HG02678 (cell line): Measurements from ENCODE around the gene MACF1.
"Not testable (repeated sequence)": the region's sequence is repeated elsewhere in the genome, so short reads cannot be mapped to it uniquely, and the experiment has no call there.

ENCODE experiments used
- ATAC-seq: cut with Tn5 transposase; IDR thresholded peaks from one replicate; pipeline ENCODE4 v1.9.1; 2021; ENCODE audit warnings: mild to moderate bottlenecking, moderate library complexity; ENCODE audit not compliant: unreplicated experiment

MACF1 gene

DNA sequence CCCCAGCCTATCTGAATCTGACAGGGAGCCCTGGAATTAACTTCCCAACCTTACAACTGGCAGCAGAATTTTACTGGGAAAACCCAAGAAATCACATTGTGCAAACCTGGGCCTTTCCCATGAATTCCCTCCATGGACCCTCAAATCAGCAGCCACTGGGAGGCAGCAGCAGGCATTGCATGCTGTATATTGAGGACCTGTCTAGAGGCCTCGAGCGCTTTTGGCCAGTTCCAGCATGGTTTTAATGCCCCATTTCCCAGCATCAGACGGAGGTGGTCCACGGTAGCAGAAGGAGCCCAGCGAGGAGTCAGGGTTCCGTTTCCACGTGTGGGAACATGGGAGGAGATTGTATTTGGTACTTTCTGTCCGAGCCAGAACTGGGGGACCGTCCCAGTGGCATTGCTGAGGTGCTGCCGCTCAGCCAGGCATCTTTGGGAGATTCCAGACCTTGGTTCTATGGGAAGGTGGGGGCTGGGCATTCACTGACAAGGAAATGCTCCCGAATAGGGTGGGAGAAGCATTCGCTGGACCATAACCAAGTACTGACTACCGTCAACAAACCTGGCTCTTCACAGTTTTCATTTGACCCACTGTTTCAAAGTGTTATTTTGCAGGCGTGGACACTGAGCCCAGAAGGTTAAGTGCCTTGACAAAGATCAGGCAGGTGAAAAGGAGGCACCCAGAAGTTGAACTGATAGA lies 302.9 kb downstream of the MACF1 start:
- ATAC-seq, result no peak

GRCh38 chr1:39508266-39508665 lies 303.8 kb downstream of the MACF1 start:
- no peak for ATAC-seq

DNA sequence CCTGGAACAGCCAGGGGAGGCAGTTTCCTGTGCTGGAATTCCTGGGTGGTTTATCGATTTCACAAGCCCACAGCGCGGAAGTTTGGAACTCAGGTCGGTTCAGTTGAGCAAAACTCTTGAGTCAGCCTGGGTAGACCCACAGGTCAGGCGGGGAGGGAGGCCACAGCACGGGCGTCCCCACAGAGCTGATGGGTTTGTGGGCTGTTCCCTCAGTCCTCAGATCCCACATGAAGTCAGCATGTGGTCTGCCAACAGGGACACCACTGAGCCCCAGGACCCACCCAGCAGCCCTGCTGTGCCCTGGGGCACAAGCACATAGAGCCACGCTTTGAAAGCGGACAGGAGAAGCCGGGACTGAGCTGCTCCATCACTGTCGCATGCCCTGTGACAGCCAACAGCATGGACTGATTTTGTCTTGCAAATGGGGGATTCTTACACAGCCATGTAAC lies 304.4 kb downstream of the MACF1 start:
- peak; percentile 23 for ATAC-seq

DNA sequence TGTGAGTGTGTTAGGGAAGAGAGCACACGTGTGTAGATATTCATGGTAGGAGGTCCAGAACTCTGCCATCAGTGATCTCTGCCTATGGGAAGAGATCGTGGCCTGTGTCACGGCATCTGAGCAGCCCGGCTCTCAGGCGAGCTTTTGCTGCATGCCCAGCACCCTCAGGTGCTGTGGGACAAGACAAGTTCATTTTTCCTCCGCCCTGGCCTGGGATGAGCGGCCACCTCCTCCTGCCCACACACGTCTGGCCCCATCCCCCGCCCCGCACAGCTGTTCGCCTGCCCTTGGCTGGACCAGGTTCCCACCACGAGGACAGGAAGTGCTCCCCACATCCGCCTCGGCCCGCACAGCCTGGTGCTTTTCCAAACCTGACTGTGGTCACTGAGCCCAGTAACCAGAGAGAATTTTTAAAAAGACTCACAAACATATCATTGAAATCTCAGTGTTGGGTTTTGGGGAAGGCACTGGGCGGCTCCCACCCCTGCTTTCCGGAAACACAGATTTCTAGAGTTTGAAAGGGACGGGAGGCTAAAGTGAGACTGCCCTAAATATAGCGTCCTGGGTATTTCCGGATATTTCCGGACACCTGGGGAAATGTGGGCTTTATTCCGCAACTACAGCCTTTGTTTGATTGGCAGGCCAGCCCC lies 305.0 kb downstream of the MACF1 start:
- ATAC-seq, result peak; percentile 66

DNA sequence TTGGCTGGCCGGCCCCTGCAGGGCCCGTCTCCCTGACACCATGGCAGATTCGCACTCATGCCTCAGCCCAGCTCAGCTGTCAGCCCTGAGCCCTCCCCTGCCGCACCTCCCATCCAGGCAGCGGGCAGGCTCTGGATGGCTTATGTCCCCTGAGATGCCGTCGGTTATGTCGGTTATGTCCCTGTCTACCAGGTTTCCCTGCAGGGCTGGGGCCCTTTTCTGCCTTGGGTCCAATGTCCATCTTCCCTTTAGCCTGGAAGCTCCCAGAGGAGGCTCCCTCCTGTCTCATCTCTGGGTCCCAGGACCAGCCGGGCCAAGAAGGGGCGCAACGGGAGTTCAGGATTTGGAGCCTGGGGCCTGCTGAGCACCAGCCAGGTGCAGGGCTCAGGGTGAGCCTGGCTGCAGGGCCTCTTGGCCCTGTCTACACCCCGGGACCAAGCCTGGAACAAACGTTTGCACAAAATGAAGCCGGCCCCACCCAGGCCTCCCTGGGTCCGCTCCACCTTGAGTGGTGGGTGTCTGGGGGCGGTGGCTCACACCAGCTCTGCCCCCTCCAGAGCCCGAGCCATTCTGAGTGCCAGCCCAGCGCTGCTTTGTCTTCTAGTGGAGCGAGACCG lies 306.2 kb downstream of the MACF1 start:
- ATAC-seq, result not testable (repeated sequence)

DNA sequence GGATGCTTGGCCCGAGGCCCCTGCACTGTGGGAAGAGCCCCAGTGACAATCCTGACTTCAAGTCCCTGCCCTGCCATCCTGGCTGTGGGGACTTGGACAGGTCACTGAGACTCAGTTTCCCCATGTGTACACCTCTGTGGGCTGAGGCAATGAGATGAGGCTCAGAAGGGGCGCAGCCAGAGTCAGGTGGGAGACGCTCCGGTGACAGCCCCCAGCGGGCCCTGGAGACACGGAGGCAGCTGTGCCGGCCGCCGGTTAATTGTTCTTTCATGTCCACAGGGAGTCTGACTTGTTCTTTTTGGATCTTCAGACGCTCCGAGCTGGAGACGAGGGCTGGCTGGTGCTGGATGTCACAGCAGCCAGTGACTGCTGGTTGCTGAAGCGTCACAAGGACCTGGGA lies 307.0 kb downstream of the MACF1 start:
- not testable (repeated sequence) for ATAC-seq

- not testable (repeated sequence) for ATAC-seq
Observed at GRCh38 chr1:39512234-39512847, 307.8 kb downstream of the MACF1 start.

DNA sequence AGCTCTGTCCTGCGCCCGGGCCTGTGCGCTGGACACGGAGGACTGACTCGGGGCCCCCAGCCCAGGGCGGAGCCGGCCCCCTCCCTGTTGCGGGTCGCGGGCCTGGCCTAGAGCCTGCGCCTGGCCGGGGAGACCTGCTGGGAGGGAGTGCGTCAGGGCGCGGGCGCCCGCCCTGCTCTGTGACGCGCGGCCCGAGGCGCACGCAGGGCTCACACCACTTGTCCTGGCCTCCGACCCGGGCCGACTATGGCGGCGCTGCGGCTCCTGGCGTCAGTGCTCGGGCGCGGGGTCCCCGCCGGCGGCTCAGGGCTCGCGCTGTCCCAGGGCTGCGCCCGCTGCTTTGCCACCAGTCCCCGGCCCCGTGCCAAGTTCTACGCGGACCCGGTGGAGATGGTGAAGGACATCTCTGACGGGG lies 310.2 kb downstream of the MACF1 start:
- ATAC-seq, result peak; percentile 17

DNA sequence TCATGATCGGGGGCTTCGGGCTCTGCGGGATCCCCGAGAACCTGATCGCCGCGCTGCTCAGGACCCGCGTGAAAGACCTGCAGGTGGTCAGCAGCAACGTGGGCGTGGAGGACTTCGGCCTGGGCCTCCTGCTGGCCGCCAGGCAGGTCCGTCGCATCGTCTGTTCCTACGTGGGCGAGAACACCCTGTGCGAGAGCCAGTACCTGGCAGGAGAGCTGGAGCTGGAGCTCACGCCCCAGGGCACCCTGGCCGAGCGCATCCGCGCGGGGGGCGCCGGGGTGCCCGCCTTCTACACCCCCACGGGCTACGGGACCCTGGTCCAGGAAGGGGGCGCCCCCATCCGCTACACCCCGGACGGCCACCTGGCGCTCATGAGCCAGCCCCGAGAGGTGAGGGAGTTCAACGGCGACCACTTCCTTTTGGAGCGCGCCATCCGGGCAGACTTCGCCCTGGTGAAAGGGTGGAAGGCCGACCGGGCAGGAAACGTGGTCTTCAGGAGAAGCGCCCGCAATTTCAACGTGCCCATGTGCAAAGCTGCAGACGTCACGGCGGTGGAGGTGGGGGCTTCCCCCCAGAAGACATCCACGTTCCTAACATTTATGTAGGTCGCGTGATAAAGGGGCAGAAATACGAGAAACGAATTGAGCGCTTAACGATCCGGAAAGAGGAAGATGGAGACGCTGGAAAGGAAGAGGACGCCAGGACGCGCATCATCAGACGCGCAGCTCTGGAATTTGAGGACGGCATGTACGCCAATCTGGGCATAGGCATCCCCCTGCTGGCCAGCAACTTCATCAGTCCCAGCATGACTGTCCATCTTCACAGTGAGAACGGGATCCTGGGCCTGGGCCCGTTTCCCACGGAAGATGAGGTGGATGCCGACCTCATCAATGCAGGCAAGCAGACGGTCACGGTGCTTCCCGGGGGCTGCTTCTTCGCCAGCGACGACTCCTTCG lies 310.9 kb downstream of the MACF1 start:
- peak; percentile 47 for ATAC-seq

- ATAC-seq, result not testable (repeated sequence)
Observed at GRCh38 chr1:39516841-39517240, 312.3 kb downstream of the MACF1 start.

DNA sequence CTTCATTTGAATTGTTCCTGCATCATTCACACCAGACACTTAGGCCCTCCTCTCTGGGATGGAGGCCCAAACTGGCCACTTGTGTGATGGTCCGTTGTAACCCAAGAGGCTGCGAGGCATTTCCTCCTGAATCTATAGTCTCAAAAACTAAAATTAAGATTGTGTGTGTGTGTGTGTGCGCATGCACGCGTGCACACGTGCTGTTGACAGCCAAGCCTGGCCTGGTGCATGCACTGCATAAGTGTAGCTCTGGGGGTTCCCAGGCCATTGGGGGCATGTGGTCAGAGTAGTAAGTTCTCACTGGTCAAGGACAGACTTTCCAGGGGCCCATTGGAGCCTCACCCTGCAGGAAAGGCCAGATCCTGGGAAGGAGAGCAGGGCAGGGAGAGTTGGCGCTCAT lies 313.4 kb downstream of the MACF1 start:
- ATAC-seq, result not testable (repeated sequence)

GRCh38 chr1:39519376-39519775 lies 314.9 kb downstream of the MACF1 start:
- ATAC-seq, result not testable (repeated sequence)

GRCh38 chr1:39522221-39522620 lies 317.7 kb downstream of the MACF1 start:
- ATAC-seq, result not testable (repeated sequence)

GRCh38 chr1:39522661-39523567 lies 318.4 kb downstream of the MACF1 start:
- no peak for ATAC-seq

DNA sequence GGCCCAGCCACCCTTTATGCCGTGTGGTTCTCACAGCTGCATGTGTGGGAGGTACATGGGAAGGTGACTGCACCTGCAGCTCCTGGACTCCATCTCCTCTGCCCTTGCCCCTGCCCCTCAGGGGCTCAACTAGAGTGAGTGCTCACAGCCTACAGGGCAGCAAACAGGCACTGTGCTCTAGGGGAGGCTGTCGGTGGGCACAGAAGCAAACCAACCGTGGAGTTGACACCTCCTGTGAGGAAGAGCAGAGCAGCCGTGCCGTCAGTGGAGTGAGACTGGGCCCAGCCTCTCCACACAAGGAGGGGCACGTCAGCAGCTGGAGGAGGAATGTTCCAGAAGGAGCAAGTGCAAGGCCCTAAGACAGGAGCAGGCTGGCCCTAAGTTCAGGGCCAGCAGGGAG lies 319.7 kb downstream of the MACF1 start:
- no peak for ATAC-seq

- ATAC-seq, result no peak
Observed at GRCh38 chr1:39524591-39525365, 320.3 kb downstream of the MACF1 start.

DNA sequence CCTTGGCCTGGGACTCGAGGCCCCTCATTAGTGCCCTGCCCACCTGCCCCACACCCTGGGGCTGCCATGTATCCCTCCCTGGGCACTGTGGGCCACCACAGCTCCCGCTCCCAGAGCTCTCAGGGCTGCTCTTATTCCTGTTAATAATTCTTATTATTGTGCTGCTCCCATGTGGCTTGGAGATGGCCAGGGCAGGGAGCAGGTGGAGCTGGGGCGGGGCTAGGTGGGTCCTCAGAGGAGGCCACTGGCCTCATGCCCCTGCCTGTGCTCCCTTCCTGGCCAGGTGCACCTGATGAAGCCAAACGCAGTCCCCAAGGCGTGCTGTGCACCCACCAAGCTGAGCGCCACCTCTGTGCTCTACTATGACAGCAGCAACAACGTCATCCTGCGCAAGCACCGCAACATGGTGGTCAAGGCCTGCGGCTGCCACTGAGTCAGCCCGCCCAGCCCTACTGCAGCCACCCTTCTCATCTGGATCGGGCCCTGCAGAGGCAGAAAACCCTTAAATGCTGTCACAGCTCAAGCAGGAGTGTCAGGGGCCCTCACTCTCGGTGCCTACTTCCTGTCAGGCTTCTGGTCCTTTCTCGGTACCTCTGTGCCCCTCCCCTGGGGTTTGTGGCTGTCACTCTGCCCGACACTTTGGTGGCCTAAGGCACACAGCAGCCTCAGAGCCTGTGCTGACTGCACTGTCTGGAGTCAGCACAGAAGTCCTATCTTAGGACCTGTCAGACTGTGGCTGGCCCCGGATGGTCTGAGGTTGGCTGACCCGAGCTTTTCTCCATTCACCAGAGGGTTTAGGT lies 321.1 kb downstream of the MACF1 start:
- peak; percentile 94 for ATAC-seq
